Measurements from ENCODE around the gene PRKCH. TPM values are rescaled to one million over a fixed set of nuclear protein-coding genes. Genes with fewer than 3 reads are reported as not detected.

Gene PRKCH
- total and polyA plus RNA-seq, 2 of the 13 experiments (the other 11 are each of a cell fraction or from before 2014, with no cell fraction given): 0.48 to 1.3 TPM

DNA sequence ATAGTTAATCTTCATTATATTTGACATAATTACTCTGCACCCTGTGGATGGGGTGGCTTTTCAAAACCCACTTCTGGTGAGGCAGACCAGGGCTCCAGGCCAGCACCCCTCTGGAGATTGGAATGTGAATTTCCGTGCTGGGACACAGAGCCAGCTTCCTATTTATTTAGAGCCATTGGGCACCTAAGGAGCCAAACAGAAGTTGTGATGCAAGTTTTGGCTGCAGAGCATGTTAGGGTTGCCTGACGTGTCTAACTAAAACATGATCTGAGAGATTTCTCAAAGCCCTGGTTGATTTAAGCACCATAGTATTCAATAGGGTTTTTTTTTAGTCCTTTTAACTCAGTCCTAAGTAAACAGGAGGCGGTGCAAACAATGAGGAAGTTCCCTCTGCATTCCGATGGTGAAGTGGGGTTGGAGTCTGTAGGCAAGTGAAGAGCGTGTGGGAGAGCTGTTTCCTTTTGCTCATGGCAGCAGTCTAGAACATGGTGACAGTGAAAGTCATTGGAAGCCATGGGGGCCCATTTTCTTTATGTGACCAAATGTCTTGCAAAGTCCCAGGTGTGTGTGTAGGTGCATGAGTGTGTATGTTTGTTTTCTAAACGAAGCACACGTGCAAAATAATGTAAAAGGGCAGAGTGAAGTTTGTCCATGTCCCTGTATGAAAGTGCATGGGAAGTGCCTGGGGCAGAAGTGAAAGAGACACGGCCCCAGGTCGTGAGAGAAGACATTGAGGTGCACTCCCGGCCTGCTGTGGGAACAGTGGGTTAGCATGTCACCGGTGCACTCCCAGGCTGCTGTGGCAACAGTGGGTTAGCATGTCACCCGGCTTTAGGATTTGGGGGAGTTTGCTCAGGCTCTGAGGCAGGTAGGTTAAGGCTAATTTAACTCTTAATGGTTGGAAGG, 117.7 kb downstream of the PRKCH start (continued):
- peak; percentile 31; the same call in 1 of the 2 replicates for TF ChIP-seq CREM (IDR thresholded peaks at IDR 0.05)
- TF ChIP-seq CREM (CRISPR knock-in tag; IDR thresholded peaks at IDR 0.05): no peak
- TF ChIP-seq, protein P1, sequence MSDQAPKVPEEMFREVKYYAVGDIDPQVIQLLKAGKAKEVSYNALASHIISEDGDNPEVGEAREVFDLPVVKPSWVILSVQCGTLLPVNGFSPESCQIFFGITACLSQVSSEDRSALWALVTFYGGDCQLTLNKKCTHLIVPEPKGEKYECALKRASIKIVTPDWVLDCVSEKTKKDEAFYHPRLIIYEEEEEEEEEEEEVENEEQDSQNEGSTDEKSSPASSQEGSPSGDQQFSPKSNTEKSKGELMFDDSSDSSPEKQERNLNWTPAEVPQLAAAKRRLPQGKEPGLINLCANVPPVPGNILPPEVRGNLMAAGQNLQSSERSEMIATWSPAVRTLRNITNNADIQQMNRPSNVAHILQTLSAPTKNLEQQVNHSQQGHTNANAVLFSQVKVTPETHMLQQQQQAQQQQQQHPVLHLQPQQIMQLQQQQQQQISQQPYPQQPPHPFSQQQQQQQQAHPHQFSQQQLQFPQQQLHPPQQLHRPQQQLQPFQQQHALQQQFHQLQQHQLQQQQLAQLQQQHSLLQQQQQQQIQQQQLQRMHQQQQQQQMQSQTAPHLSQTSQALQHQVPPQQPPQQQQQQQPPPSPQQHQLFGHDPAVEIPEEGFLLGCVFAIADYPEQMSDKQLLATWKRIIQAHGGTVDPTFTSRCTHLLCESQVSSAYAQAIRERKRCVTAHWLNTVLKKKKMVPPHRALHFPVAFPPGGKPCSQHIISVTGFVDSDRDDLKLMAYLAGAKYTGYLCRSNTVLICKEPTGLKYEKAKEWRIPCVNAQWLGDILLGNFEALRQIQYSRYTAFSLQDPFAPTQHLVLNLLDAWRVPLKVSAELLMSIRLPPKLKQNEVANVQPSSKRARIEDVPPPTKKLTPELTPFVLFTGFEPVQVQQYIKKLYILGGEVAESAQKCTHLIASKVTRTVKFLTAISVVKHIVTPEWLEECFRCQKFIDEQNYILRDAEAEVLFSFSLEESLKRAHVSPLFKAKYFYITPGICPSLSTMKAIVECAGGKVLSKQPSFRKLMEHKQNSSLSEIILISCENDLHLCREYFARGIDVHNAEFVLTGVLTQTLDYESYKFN (CRISPR knock-in tag; conservative IDR thresholded peaks at IDR 0.05): 0 out of 2 replicates have a peak, but pooled peaks have one; percentile 32
- no peak for TF ChIP-seq ZNF790 (CRISPR knock-in tag; IDR thresholded peaks at IDR 0.05; ENCODE audit: borderline replicate concordance)
- no peak for TF ChIP-seq SOX6 (IDR thresholded peaks at IDR 0.05)
- TF ChIP-seq SOX6 (CRISPR knock-in tag; IDR thresholded peaks at IDR 0.05): peak; percentile 33; the same call in 1 of the 2 replicates
- TF ChIP-seq, protein P2, sequence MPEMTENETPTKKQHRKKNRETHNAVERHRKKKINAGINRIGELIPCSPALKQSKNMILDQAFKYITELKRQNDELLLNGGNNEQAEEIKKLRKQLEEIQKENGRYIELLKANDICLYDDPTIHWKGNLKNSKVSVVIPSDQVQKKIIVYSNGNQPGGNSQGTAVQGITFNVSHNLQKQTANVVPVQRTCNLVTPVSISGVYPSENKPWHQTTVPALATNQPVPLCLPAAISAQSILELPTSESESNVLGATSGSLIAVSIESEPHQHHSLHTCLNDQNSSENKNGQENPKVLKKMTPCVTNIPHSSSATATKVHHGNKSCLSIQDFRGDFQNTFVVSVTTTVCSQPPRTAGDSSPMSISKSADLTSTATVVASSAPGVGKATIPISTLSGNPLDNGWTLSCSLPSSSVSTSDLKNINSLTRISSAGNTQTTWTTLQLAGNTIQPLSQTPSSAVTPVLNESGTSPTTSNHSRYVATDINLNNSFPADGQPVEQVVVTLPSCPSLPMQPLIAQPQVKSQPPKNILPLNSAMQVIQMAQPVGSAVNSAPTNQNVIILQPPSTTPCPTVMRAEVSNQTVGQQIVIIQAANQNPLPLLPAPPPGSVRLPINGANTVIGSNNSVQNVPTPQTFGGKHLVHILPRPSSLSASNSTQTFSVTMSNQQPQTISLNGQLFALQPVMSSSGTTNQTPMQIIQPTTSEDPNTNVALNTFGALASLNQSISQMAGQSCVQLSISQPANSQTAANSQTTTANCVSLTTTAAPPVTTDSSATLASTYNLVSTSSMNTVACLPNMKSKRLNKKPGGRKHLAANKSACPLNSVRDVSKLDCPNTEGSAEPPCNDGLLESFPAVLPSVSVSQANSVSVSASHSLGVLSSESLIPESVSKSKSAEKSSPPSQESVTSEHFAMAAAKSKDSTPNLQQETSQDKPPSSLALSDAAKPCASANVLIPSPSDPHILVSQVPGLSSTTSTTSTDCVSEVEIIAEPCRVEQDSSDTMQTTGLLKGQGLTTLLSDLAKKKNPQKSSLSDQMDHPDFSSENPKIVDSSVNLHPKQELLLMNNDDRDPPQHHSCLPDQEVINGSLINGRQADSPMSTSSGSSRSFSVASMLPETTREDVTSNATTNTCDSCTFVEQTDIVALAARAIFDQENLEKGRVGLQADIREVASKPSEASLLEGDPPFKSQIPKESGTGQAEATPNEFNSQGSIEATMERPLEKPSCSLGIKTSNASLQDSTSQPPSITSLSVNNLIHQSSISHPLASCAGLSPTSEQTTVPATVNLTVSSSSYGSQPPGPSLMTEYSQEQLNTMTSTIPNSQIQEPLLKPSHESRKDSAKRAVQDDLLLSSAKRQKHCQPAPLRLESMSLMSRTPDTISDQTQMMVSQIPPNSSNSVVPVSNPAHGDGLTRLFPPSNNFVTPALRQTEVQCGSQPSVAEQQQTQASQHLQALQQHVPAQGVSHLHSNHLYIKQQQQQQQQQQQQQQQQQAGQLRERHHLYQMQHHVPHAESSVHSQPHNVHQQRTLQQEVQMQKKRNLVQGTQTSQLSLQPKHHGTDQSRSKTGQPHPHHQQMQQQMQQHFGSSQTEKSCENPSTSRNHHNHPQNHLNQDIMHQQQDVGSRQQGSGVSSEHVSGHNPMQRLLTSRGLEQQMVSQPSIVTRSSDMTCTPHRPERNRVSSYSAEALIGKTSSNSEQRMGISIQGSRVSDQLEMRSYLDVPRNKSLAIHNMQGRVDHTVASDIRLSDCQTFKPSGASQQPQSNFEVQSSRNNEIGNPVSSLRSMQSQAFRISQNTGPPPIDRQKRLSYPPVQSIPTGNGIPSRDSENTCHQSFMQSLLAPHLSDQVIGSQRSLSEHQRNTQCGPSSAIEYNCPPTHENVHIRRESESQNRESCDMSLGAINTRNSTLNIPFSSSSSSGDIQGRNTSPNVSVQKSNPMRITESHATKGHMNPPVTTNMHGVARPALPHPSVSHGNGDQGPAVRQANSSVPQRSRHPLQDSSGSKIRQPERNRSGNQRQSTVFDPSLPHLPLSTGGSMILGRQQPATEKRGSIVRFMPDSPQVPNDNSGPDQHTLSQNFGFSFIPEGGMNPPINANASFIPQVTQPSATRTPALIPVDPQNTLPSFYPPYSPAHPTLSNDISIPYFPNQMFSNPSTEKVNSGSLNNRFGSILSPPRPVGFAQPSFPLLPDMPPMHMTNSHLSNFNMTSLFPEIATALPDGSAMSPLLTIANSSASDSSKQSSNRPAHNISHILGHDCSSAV (CRISPR knock-in tag; IDR thresholded peaks at IDR 0.05; ENCODE audit: borderline replicate concordance): no peak
- no peak for TF ChIP-seq RFX5 (IDR thresholded peaks at IDR 0.05; ENCODE audit: low read depth, low read length)
- TF ChIP-seq DMAP1 (CRISPR knock-in tag; IDR thresholded peaks at IDR 0.05): no peak
- TF ChIP-seq PHF21A (CRISPR knock-in tag; IDR thresholded peaks at IDR 0.05): 0 out of 2 replicates have a peak, but pooled peaks have one; percentile 26
- TF ChIP-seq TCF7 (IDR thresholded peaks at IDR 0.05; ENCODE audit: low read depth): peak; percentile 69
- TF ChIP-seq AKAP8 (CRISPR knock-in tag; IDR thresholded peaks at IDR 0.05): no peak
- TF ChIP-seq DR1 (CRISPR knock-in tag; IDR thresholded peaks at IDR 0.05): no peak
- TF ChIP-seq ZNF777 (CRISPR knock-in tag; IDR thresholded peaks at IDR 0.05): no peak
- TF ChIP-seq SSRP1 (CRISPR knock-in tag; IDR thresholded peaks at IDR 0.05): no peak
- TF ChIP-seq, protein P3, sequence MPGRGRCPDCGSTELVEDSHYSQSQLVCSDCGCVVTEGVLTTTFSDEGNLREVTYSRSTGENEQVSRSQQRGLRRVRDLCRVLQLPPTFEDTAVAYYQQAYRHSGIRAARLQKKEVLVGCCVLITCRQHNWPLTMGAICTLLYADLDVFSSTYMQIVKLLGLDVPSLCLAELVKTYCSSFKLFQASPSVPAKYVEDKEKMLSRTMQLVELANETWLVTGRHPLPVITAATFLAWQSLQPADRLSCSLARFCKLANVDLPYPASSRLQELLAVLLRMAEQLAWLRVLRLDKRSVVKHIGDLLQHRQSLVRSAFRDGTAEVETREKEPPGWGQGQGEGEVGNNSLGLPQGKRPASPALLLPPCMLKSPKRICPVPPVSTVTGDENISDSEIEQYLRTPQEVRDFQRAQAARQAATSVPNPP (CRISPR knock-in tag; IDR thresholded peaks at IDR 0.05): no peak
- TF ChIP-seq PRMT3 (CRISPR knock-in tag; IDR thresholded peaks at IDR 0.05; ENCODE audit: borderline replicate concordance, low read depth): no peak
